SK-N-MC (cell line): Measurements from ENCODE around the gene ABCB10.

Experiments used
- EZH2 ChIP-seq: fragments of 200-600 bp; sonication (generic); IDR thresholded peaks from one replicate; pipeline ENCODE4 v1.6.1; 2017; ENCODE audit warnings: antibody characterized with exemption
- POLR2AphosphoS5 ChIP-seq: IDR thresholded peaks from 2 replicates; pipeline ENCODE4 v1.6.1; 2012; ENCODE audit warnings: mild to moderate bottlenecking, low read depth, low read length, borderline replicate concordance

DNA sequence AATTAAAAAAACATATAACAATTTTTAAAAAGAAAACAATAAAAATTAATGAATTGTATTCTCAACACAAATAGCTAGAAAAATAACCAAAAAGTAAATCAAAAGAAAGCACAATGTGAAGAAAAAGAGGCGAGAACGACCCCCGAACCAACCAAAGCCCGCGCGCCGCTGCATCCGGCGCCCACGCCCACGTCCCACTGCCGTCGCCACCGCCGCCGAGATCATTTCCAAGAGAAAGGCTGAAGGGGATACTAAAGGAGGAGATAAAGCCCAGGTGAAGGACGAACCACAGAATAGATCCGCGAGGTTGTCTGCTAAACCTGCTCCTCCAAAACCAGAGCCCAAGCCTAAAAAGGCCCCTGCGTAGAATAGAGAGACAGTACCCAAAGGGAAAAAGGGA lies 11.8 kb upstream of the ABCB10 start:
- TF ChIP-seq EZH2 (no peak), POLR2AphosphoS5 (no peak)
